Ovary (tissue), 10 donors: ENCODE results near the gene LEFTY2. TPM values are rescaled to one million over a fixed set of nuclear protein-coding genes. Genes with fewer than 3 reads are reported as not detected.
A peak's percentile ranks its signal among the peaks of the same experiment; 100 is the strongest.

Source experiments
- DNase-seq, 5 donors: peaks; one replicate each; pipeline ENCODE4 v3.0.0-alpha.2; 2019 to 2020
- H3K27ac ChIP-seq, 2 donors: fragments of 200-600 bp; one replicate each; pipeline versions ENCODE4 v1.5.1 to v1.8.0; 2019 to 2022
- H3K27me3 ChIP-seq: fragments of 200-600 bp; one replicate; pipeline ENCODE4 v1.8.0; 2022
- H3K36me3 ChIP-seq: fragments of 200-600 bp; sonication (generic); one replicate; pipeline ENCODE4 v1.5.1; 2019
- H3K4me1 ChIP-seq: one replicate; pipeline ENCODE4 v1.8.1; 2013; ENCODE audit warnings: mild to moderate bottlenecking, moderate library complexity; ENCODE audit not compliant: insufficient read depth
- H3K4me3 ChIP-seq: fragments of 200-600 bp; sonication (generic); one replicate; pipeline ENCODE4 v1.5.1; 2017
- H3K9me3 ChIP-seq, 2 donors: fragments of 200-600 bp in 1 of 2; sonication (generic) in 1 of 2; one replicate each; pipeline versions ENCODE4 v1.5.1 to v1.8.1; 2013 to 2019; ENCODE audit warnings: mild to moderate bottlenecking in 1 of 2, moderate library complexity in 1 of 2
- EP300 ChIP-seq: sonication (generic); formaldehyde crosslinking; IDR thresholded peaks from one replicate; pipeline ENCODE4 v1.6.1; 2017; ENCODE audit warnings: antibody characterized with exemption
- POLR2A ChIP-seq: fragments of 450-650 bp; IDR thresholded peaks from one replicate; pipeline ENCODE4 v1.6.1; 2017; ENCODE audit warnings: antibody characterized with exemption, mild to moderate bottlenecking, moderate library complexity
- WGBS, 3 donors: extraction: QIAGEN DNeasy Blood & Tissue Kit in 1 of 3; methylation state at CpG; one replicate each; pipeline versions ENCODE4 v1.1.5 to v1.1.7; 2013 to 2017; 5-methylcytosine and 5-hydroxymethylcytosine counted together
- intact Hi-C, 4 donors: fragments of 100-400 bp; cut with DNase I; formaldehyde crosslinking; loops; one replicate each; pipeline versions ENCODE4 v1.11.0 to v1.15.1; 2022 to 2023
- long read RNA-seq, 3 donors: library from polyadenylated mRNA in 2 of 3; unstranded in 2 of 3; transcript quantifications; one replicate each; pipeline ENCODE4 v2.0.0 and lab custom pipeline, GENCODE V29; 2021 to 2026
- polyA plus RNA-seq, 2 donors: library from polyadenylated mRNA; stranded (reverse); fragments of 200-250 nt in 1 of 2; fragments of 350-450 nt in 1 of 2; fragmentation: Illumina TruSeq in 1 of 2; extraction: RNeasy Lipid Tissue Mini Kit (QIAGEN cat#74804) in 1 of 2; gene quantifications; one replicate each; pipeline ENCODE4 v1.2.3, GENCODE V29; 2013 to 2014
- total RNA-seq, 7 donors: library from RNA; depleted of rRNA in 2 of 7; stranded (reverse); fragments of >200 nt in 2 of 7; fragmentation: NEBNext Ultra II Directional in 3 of 7; extraction: Animal tissue kit (Norgen Biotek cat#: 25700) in 3 of 7; gene quantifications; one replicate each; pipeline versions ENCODE4 v1.1.0 to v1.2.4, GENCODE V29; 2016 to 2023
- TF ChIP-seq, protein P1 (sequence below), 3 donors: fragments of 450-650 bp in 2 of 3; fragments of 200-600 bp in 1 of 3; IDR thresholded peaks; one replicate each; pipeline versions ENCODE4 v1.5.1 to v1.8.0; 2016 to 2022; ENCODE audit warnings: antibody characterized with exemption in 3 of 3, mild to moderate bottlenecking in 1 of 3
- donor health status: DM: no; HTN: no; CAD: no; lungs with moderate emphysema.
- donor health status: DM: no; HTN: no; CAD: no.
- donor health status: Bipolar disorder and iron deficiency.
- donor health status: DM: yes; HTN: yes; CAD: no.
- donor health status: DM: no; HTN: no; CAD: no.
- donor health status: DM: yes; HTN: yes; CAD: no.

LEFTY2 gene, protein sequence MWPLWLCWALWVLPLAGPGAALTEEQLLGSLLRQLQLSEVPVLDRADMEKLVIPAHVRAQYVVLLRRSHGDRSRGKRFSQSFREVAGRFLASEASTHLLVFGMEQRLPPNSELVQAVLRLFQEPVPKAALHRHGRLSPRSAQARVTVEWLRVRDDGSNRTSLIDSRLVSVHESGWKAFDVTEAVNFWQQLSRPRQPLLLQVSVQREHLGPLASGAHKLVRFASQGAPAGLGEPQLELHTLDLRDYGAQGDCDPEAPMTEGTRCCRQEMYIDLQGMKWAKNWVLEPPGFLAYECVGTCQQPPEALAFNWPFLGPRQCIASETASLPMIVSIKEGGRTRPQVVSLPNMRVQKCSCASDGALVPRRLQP
- total RNA-seq (100 to 1,000 TPM in 1 of 7 donors, 10 to 100 TPM in 5, 1 to 10 TPM in 1; 9.7 to 196 (median 21.4) TPM), polyA plus RNA-seq (10 to 100 TPM; 20.3 to 37.2 TPM)
- long read RNA-seq, donor 1, transcript LEFTY2-201 (4 exons, 2,287 nt): major isoform, 408 of 441 reads
- long read RNA-seq, donor 1, partial matches to known transcripts: 13 of 441 reads
- long read RNA-seq, donor 1, other reads (novel, unspliced or antisense): 20 of 441 reads
- long read RNA-seq, donor 2: 0 reads
- long read RNA-seq, donor 3, transcript LEFTY2-201 (4 exons, 2,287 nt): major isoform, 40 of 45 reads
- long read RNA-seq, donor 3, partial matches to known transcripts: 2 of 45 reads
- long read RNA-seq, donor 3, other reads (novel, unspliced or antisense): 3 of 45 reads

DNA sequence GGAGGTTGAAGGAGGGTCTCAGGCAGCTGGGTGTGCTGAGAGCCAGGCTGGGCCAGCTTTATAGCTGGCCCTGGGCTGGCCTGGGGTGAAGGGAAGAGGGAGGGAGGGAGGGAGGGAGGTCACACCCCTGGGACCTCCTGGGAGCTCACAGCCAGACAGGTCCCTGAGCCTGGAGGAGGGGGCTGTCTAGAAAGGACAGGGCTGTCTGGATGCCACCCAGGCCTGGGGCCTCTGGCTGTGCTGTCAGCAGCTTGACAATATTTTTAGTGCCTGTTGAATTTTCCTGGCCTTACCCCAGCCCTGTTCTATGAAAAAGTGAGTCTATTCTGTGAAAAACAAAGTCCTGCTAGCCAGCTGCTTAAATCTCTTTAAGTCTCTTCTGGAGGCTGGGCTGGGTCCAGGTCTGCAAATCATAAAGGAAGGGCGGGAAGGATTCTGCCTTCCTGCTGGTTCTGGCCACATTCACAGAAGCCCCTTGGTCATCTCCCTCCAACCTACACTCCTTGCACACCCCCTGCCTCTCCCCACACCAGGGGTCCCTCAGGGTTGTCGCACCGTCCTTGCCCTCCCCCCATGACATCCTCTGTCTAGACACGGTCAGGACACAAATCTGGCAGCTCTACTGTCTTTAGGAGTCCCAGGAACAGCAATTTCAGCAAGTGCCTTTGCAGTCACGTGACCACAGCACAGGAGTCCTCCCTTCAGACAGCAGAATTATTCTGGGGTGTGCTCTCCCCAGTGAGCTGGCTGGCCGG lies at the start of gene LEFTY2:
LEFTY2 (minus strand) TSS at position 34 of the 755 bp plus-strand sequence. CDS start 80 bp downstream, outside the sequence.
- intact Hi-C loops: no loop called here
- DNase-seq: peak in 3 of 5 donors; percentile 34 to 48 (median 41)
- Histone ChIP-seq H3K4me3 (peak within 1 kb of the TSS; percentile 15), H3K9me3 (no peaks in the 10 kb centered on the region), H3K4me1 (peaks cover 16% of the 10 kb centered on the region), H3K27ac (peak within 1 kb of the TSS; percentile 57 to 84), H3K27me3 (no peaks in the 10 kb centered on the region), H3K36me3 (no peaks in the 10 kb centered on the region)
- WGBS, 3 donors: 29 to 43% (median 37%) methylated on average over 6 of the region's 6 CpGs
- TF ChIP-seq, protein P1, sequence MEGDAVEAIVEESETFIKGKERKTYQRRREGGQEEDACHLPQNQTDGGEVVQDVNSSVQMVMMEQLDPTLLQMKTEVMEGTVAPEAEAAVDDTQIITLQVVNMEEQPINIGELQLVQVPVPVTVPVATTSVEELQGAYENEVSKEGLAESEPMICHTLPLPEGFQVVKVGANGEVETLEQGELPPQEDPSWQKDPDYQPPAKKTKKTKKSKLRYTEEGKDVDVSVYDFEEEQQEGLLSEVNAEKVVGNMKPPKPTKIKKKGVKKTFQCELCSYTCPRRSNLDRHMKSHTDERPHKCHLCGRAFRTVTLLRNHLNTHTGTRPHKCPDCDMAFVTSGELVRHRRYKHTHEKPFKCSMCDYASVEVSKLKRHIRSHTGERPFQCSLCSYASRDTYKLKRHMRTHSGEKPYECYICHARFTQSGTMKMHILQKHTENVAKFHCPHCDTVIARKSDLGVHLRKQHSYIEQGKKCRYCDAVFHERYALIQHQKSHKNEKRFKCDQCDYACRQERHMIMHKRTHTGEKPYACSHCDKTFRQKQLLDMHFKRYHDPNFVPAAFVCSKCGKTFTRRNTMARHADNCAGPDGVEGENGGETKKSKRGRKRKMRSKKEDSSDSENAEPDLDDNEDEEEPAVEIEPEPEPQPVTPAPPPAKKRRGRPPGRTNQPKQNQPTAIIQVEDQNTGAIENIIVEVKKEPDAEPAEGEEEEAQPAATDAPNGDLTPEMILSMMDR (IDR thresholded peaks at IDR 0.05): no peak
- no peak for TF ChIP-seq POLR2A
- no peak for TF ChIP-seq EP300

DNA sequence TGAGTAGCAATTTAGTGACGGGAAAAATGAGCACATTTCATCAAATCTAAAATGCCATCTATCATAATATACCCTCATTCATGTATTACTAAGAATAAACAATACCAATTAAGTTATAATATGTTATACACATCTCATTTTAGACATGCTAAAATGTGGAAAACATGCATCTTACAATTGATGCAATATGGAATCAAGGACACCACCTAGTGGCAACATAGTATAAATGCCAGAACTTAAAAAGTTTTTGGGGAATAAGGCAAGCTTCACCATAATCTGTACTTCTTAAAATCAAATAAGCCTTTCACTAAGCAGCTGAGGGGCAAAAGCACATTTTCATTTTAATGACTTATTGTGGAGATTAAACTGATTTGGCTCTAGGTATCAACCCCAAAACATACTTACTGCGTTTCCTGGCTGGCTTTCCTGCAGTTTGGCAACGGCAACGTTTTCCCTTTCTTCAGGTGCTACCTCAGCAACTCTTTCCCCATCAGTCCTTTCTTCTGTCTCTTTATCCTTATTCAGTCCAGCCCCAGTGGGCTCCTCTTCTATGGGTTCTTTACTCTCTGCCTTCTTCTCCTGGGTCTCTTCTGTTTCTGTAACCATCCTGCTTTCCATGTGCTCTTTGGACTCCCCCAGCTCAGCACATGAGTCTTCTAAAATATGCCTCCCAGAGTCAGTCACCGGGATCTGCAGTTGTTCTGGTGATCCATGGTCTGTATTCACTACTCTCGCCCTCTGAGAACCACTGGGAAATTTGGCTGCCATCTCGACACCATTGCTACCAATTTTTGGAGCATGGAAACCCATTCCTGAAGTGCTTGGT lies 46.7 kb upstream of the LEFTY2 start:
- Histone ChIP-seq H3K27me3 (no peaks in the 10 kb centered on the region), H3K4me1 (no peaks in the 10 kb centered on the region), H3K9me3 (no peaks in the 10 kb centered on the region), H3K4me3 (no peak overlapping the region), H3K36me3 (no peaks in the 10 kb centered on the region), H3K27ac (no peak overlapping the region)
- DNase-seq: no peak
- 70 to 73% (median 72%) methylated on average over 7 of the region's 7 CpGs for WGBS, 3 donors
- intact Hi-C loops: loop anchor here in 2 of 4 donors (5.0 to 10.0 kb wide), 2 partner anchors 135 to 137 kb away; no protein-coding TSS in a partner anchor
- no peak for TF ChIP-seq EP300
- TF ChIP-seq, protein P1 (IDR thresholded peaks at IDR 0.05): peak; percentile 60 to 72 (median 63)

DNA sequence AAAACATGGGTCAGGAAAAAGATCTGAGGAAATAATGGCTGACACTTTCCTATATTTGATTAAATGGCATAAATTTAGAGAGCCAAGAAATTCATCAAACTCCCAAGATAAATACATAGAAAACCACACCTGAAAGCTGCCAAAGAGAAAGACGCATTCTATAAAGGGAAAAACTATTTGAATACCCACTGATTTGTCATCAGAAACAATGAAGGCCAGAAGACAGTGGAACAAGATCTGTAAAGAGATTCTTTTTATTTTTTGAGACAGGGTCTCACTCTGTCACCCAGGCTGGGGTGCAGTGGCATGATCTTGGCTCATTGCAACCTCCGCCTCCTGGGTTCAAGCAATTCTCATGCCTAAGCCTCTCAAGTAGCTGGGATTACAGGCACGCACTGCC lies 40.7 kb upstream of the LEFTY2 start:
- intact Hi-C loops: loop anchor here in 1 of 4 donors (10.0 kb wide), 1 partner anchor 143 kb away; no protein-coding TSS in a partner anchor
- H3K4me3 ChIP-seq: no peak overlapping the region
- 96 to 100% (median 99%) methylated on average over 3 of the region's 3 CpGs for WGBS, 3 donors
- TF ChIP-seq, protein P1 (IDR thresholded peaks at IDR 0.05): no peak
- peaks cover 3% of the 10 kb centered on the region for H3K4me1 ChIP-seq
- H3K27me3 ChIP-seq: no peaks in the 10 kb centered on the region
- peak in 1 of 5 donors; percentile 2 for DNase-seq
- no peak overlapping the region for H3K27ac ChIP-seq
- no peaks in the 10 kb centered on the region for H3K36me3 ChIP-seq
- no peaks in the 10 kb centered on the region for H3K9me3 ChIP-seq
